K562 (cell line): ENCODE measurements around the gene AFF3. TPM values are rescaled to one million over a fixed set of nuclear protein-coding genes. Genes with fewer than 3 reads are reported as not detected.

Source experiments
- ATAC-seq: fragments of 200-7000 bp; cut with Tn5 transposase; 3 replicates; pipeline ENCODE4 v1.9.1; 2020; ENCODE audit warnings: moderate library complexity
- BruUV-seq: library from RNA; stranded (reverse); fragments of 400-500 nt; replicated peaks from 2 replicates; lab custom pipeline; 2021; lab: Mats Ljungman, UMichigan
- CTCF ChIA-PET: fragments of 300-600 bp; formaldehyde crosslinking; extraction: SDS; loops from one replicate; lab custom pipeline; 2021; ENCODE audit warnings: low intra/inter-chr PET ratio; lab: Yijun Ruan, JAX
- POLR2A ChIA-PET: fragments of 300-600, 350-650 bp; sonication (Branson Sonifier 250); formaldehyde crosslinking; extraction: SDS; loops from one replicate; lab custom pipeline; 2021; ENCODE audit warnings: antibody characterized with exemption, inconsistent platforms; lab: Yijun Ruan, JAX
- DNase-seq, 4 experiments: peaks; one replicate each; pipeline versions ENCODE4 v3.0.0 to v3.0.0-alpha.2; 2011 to 2018; ENCODE audit warnings: low spot score in 3 of 4, mixed read lengths in 3 of 4; ENCODE audit errors: extremely low read depth in 1 of 4
- FAIRE-seq: peaks from 2 replicates; lab custom pipeline; 2011; peaks lifted over from hg19 to GRCh38; lab: Jason Lieb, UNC
- H2AFZ ChIP-seq: 2 replicates; pipeline ENCODE4 v1.6.0; 2011; ENCODE audit warnings: low read depth, low read length, control low read depth, inconsistent platforms
- H3K27ac ChIP-seq: fragments of 200-600 bp; 3 replicates; pipeline ENCODE4 v1.8.0; 2011; ENCODE audit warnings: low read depth, mild to moderate bottlenecking, control low read depth, inconsistent platforms, low read length, moderate library complexity, mixed read lengths; ENCODE audit errors: extremely low read depth
- H3K27me3 ChIP-seq, 2 experiments: fragments of 300-600 bp in 1 of 2; 2 replicates in 1 of 2; 3 replicates in 1 of 2; pipeline versions ENCODE4 v1.6.0 to v1.8.0; 2011; ENCODE audit warnings: inconsistent platforms in 2 of 2, low read length in 2 of 2, mild to moderate bottlenecking in 1 of 2, mixed read lengths in 1 of 2, moderate library complexity in 1 of 2; ENCODE audit not compliant: control insufficient read depth in 2 of 2, insufficient read depth in 2 of 2
- H3K36me3 ChIP-seq: fragments of 300-600 bp; 3 replicates; pipeline ENCODE4 v1.8.0; 2011; ENCODE audit warnings: mild to moderate bottlenecking, low read length, inconsistent platforms; ENCODE audit not compliant: control insufficient read depth, insufficient read depth
- H3K4me1 ChIP-seq, 2 experiments: fragments of 200-600 bp in 1 of 2; replicated peaks in 1 of 2; 2 replicates in 1 of 2; 3 replicates in 1 of 2; pipeline versions ENCODE4 v1.5.1 to v1.8.0; 2011; ENCODE audit warnings: inconsistent platforms in 2 of 2, low read length in 2 of 2, mild to moderate bottlenecking in 1 of 2, mixed read lengths in 1 of 2, moderate library complexity in 1 of 2; ENCODE audit not compliant: control insufficient read depth in 2 of 2, insufficient read depth in 2 of 2
- H3K4me2 ChIP-seq: 2 replicates; pipeline ENCODE4 v1.6.1; 2011; ENCODE audit warnings: low read length, control low read depth, inconsistent platforms, mixed read lengths; ENCODE audit not compliant: insufficient read depth
- H3K4me3 ChIP-seq: fragments of 200-600 bp; sonication (generic), shearing (Covaris generic); 2 replicates; pipeline ENCODE4 v1.5.1; 2016; ENCODE audit warnings: control low read depth, inconsistent platforms
- H3K79me2 ChIP-seq: fragments of 200-600 bp; 3 replicates; pipeline ENCODE4 v1.8.0; 2011; ENCODE audit warnings: low read length, inconsistent platforms; ENCODE audit not compliant: control insufficient read depth, insufficient read depth
- H3K9ac ChIP-seq, 2 experiments: 2 replicates each; pipeline versions ENCODE4 v1.6.0 to v1.6.1; 2011; ENCODE audit warnings: low read depth in 2 of 2, low read length in 2 of 2, control low read depth in 1 of 2, inconsistent platforms in 1 of 2, mild to moderate bottlenecking in 1 of 2, mixed read lengths in 1 of 2; ENCODE audit not compliant: insufficient read depth in 1 of 2
- H3K9me1 ChIP-seq: one replicate; pipeline ENCODE4 v1.6.0; 2011; ENCODE audit warnings: inconsistent platforms, mild to moderate bottlenecking, low read length, moderate library complexity; ENCODE audit not compliant: control insufficient read depth, insufficient read depth
- H3K9me3 ChIP-seq: replicated peaks from 2 replicates; pipeline ENCODE4 v1.5.1; 2011; ENCODE audit warnings: low read depth, low read length, inconsistent platforms; ENCODE audit not compliant: control insufficient read depth, insufficient read depth
- H4K20me1 ChIP-seq: replicated peaks from 2 replicates; pipeline ENCODE4 v1.6.1; 2011; ENCODE audit warnings: low read length, inconsistent platforms, mixed read lengths; ENCODE audit not compliant: control insufficient read depth, insufficient read depth
- CHCHD3 ChIP-seq: fragments of 250-450 bp; sonication (Bioruptor Pico); IDR thresholded peaks from 2 replicates; pipeline ENCODE4 v2.1.2; 2022; ENCODE audit warnings: mild to moderate bottlenecking
- CREBBP ChIP-seq: IDR thresholded peaks from one replicate; pipeline ENCODE4 v1.6.1; 2012; ENCODE audit warnings: low read depth, mild to moderate bottlenecking, control low read depth, inconsistent platforms, low read length
- HINFP ChIP-seq: fragments of 450-650 bp; conservative IDR thresholded peaks from 2 replicates; pipeline ENCODE4 v1.6.1; 2016; ENCODE audit warnings: missing genetic modification characterization, low read depth, mild to moderate bottlenecking, control low read depth, missing compliant biosample characterization
- NR2C2 ChIP-seq, 2 experiments: fragments of 200-800 bp in 1 of 2; sonication (Bioruptor generic) in 1 of 2; sonication (generic) in 1 of 2; formaldehyde crosslinking in 1 of 2; IDR thresholded peaks; 2 replicates each; pipeline versions ENCODE4 v1.6.1 to v1.8.0; 2016 to 2022; ENCODE audit warnings: mild to moderate bottlenecking in 1 of 2, missing compliant biosample characterization in 1 of 2, missing genetic modification characterization in 1 of 2, missing genetic modification reagents in 1 of 2
- NR3C1 ChIP-seq: sonication (generic); formaldehyde crosslinking; IDR thresholded peaks from 2 replicates; pipeline ENCODE4 v1.8.1; 2022; ENCODE audit warnings: missing genetic modification reagents
- PRPF4 ChIP-seq: fragments of 200-400 bp; formaldehyde crosslinking; IDR thresholded peaks from one replicate; pipeline ENCODE4 v1.6.1; 2017; ENCODE audit warnings: low read length, low read depth, mild to moderate bottlenecking; ENCODE audit not compliant: insufficient read depth, poor library complexity, severe bottlenecking
- RBBP5 ChIP-seq: fragments of 200-600 bp; sonication (generic); IDR thresholded peaks from 2 replicates; pipeline ENCODE4 v1.6.1; 2012; ENCODE audit warnings: borderline replicate concordance, mild to moderate bottlenecking, low read length, control low read depth, inconsistent platforms; ENCODE audit not compliant: insufficient read depth, poor library complexity, severe bottlenecking
- XRCC5 ChIP-seq: fragments of 200-400 bp; formaldehyde crosslinking; IDR thresholded peaks from 2 replicates; pipeline ENCODE4 v1.6.1; 2017; ENCODE audit warnings: low read depth, mild to moderate bottlenecking, low read length
- ZKSCAN8 ChIP-seq: fragments of 200-800 bp; sonication (Bioruptor generic); IDR thresholded peaks from 2 replicates; pipeline ENCODE4 v1.6.1; 2016; ENCODE audit warnings: missing genetic modification characterization, missing compliant biosample characterization
- ZNF184 ChIP-seq: sonication (generic); formaldehyde crosslinking; IDR thresholded peaks from 2 replicates; pipeline ENCODE4 v1.5.0; 2020; ENCODE audit warnings: missing genetic modification reagents
- ZNF511 ChIP-seq: sonication (generic); formaldehyde crosslinking; IDR thresholded peaks from 2 replicates; pipeline ENCODE4 v1.8.0; 2022; ENCODE audit warnings: mild to moderate bottlenecking, missing genetic modification reagents
- ZNF699 ChIP-seq: fragments of 250-450 bp; sonication (Bioruptor Pico); IDR thresholded peaks from 2 replicates; pipeline ENCODE4 v1.8.0; 2021; ENCODE audit warnings: mild to moderate bottlenecking, moderate library complexity; ENCODE audit not compliant: insufficient replicate concordance
- ZNF717 ChIP-seq: fragments of 250-450 bp; sonication (Bioruptor Pico); IDR thresholded peaks from 2 replicates; pipeline ENCODE4 v1.5.0; 2021
- ZNF766 ChIP-seq: fragments of 200-800 bp; sonication (Bioruptor generic); conservative IDR thresholded peaks from 2 replicates; pipeline ENCODE4 v1.6.1; 2016; ENCODE audit warnings: missing genetic modification characterization, missing compliant biosample characterization
- WGBS: fragments of 100-300 bp; shearing (Covaris generic); methylation state at CpG from one replicate; pipeline ENCODE4 v1.1.6; 2016; ENCODE audit warnings: low coverage, mixed read lengths; ENCODE audit not compliant: insufficient coverage; ENCODE audit errors: missing lambda C conversion rate; 5-methylcytosine and 5-hydroxymethylcytosine counted together
- in situ Hi-C: fragments of 300-500 bp; cut with MboI; formaldehyde crosslinking; loops from 4 replicates; pipeline ENCODE4 v1.15.0; 2018; ENCODE audit warnings: inconsistent platforms, mixed read lengths
- intact Hi-C: fragments of 100-400 bp; cut with micrococcal nuclease; formaldehyde crosslinking; loops from 2 replicates; pipeline ENCODE4 v1.14.2; 2022
- polyA plus RNA-seq, 8 experiments: library from polyadenylated mRNA; depleted of rRNA in 4 of 8; stranded (reverse) in 5 of 8; unstranded in 3 of 8; fragments of >200 nt; fragmentation: Nextera tagmentation in 2 of 8; fragmentation: Illumina TruSeq in 1 of 8; extraction: Ambion mirVana in 2 of 8; extraction: Trizol in 1 of 8; gene quantifications; 2 replicates each; pipeline versions ENCODE4 v1.2.1 to v1.2.3, GENCODE V29; 2011 to 2014; ENCODE audit warnings: inconsistent platforms in 1 of 8, missing spikeins in 1 of 8
- total RNA-seq, 7 experiments: library from RNA; depleted of rRNA in 6 of 7; stranded (reverse); fragments of >200 nt in 6 of 7; fragmentation: Illumina TruSeq in 2 of 7; extraction: Trizol in 2 of 7; gene quantifications; 2 replicates each; pipeline versions ENCODE4 v1.2.1 to v1.2.3, GENCODE V29; 2011 to 2021; ENCODE audit warnings: low replicate concordance in 1 of 7

Gene AFF3
- total and polyA plus RNA-seq, 9 of the 15 experiments (the other 6 are each of a cell fraction or from before 2014, with no cell fraction given) = 0.02 to 0.11 TPM; not detected in 7

GRCh38 chr2:99714349-99714748, 428.0 kb downstream of the AFF3 start:
- in situ Hi-C loops (loop anchor here (25.0 kb wide), 1 partner anchor 523 kb away; no protein-coding TSS in a partner anchor), intact Hi-C loops (no loop called here)
- WGBS = 0% methylated on average over 2 of the region's 2 CpGs
- H2AFZ ChIP-seq = no peak overlapping the region
- CTCF ChIA-PET = no interaction called here
- H3K36me3 ChIP-seq = no peaks in the 10 kb centered on the region
- no peaks in the 10 kb centered on the region for H3K4me1 ChIP-seq
- H3K9me1 ChIP-seq = no peaks in the 10 kb centered on the region
- H3K79me2 ChIP-seq = no peaks in the 10 kb centered on the region
- no peak overlapping the region for H3K4me2 ChIP-seq
- ATAC-seq = no peak
- no peaks in the 10 kb centered on the region for H3K9me3 ChIP-seq
- H4K20me1 ChIP-seq = no peaks in the 10 kb centered on the region; the same call in 1 of the 2 replicates
- H3K9ac ChIP-seq = no peak overlapping the region
- no peak overlapping the region for H3K27ac ChIP-seq
- peaks cover 10 to 11% of the 10 kb centered on the region in 2 experiments; a peak in 3 of 5 replicates for H3K27me3 ChIP-seq
- FAIRE-seq = no peak
- no peak for DNase-seq
- no TSS peak for BruUV-seq
- POLR2A ChIA-PET = no interaction called here
- TF ChIP-seq NR2C2 (CRISPR knock-in tag; IDR thresholded peaks at IDR 0.05) (no peak), NR2C2 (tag; IDR thresholded peaks at IDR 0.05) (no peak), ZNF717 (CRISPR knock-in tag) (no peak), XRCC5 (no peak), ZNF511 (CRISPR knock-in tag) (no peak), CHCHD3 (CRISPR knock-in tag) (no peak), CREBBP (no peak), ZNF184 (no peak), ZNF699 (CRISPR knock-in tag) (no peak), NR3C1 (CRISPR knock-in tag) (no peak), ZNF766 (CRISPR knock-in tag) (no peak), ZKSCAN8 (CRISPR knock-in tag) (no peak), PRPF4 (no peak), RBBP5 (no peak), HINFP (no peak)
- no peak overlapping the region for H3K4me3 ChIP-seq
